Panc1 (cell line): ENCODE data around the gene SAMD14. TPM values are rescaled to one million over a fixed set of nuclear protein-coding genes. Genes with fewer than 3 reads are reported as not detected.

Source experiments
- ATAC-seq: fragments of 200-7000 bp; cut with Tn5 transposase; 2 replicates; pipeline ENCODE4 v1.9.1; 2020; ENCODE audit warnings: mild to moderate bottlenecking, moderate library complexity
- BruUV-seq: library from RNA; stranded (reverse); fragments of 400-500 nt; replicated peaks from 2 replicates; lab custom pipeline; 2021; lab: Mats Ljungman, UMichigan
- CTCF ChIA-PET: fragments of 300-600 bp; sonication (Branson Sonifier 250); formaldehyde crosslinking; loops from one replicate; lab custom pipeline; 2022; ENCODE audit warnings: antibody characterized with exemption; lab: Charles Lee
- POLR2A ChIA-PET: fragments of 300-600 bp; sonication (Branson Sonifier 250); formaldehyde crosslinking; loops from one replicate; lab custom pipeline; 2022; ENCODE audit warnings: antibody characterized with exemption; lab: Charles Lee
- DNase-seq: peaks from one replicate; pipeline ENCODE4 v3.0.0-alpha.2; 2010; ENCODE audit warnings: low read depth, low spot score
- H3K27ac ChIP-seq: 2 replicates; pipeline ENCODE4 v1.5.1; 2011; ENCODE audit warnings: mild to moderate bottlenecking, low read length, inconsistent platforms
- H3K27me3 ChIP-seq: fragments of 200-500 bp; sonication (Bioruptor generic); 2 replicates; pipeline ENCODE4 v1.6.0; 2014; ENCODE audit warnings: low read length, inconsistent platforms; ENCODE audit not compliant: control insufficient read depth, insufficient read depth
- H3K36me3 ChIP-seq: fragments of 200-500 bp; sonication (Bioruptor generic); 2 replicates; pipeline ENCODE4 v1.5.1; 2014; ENCODE audit warnings: inconsistent platforms, mild to moderate bottlenecking, low read length, moderate library complexity; ENCODE audit not compliant: control insufficient read depth, insufficient read depth
- H3K4me1 ChIP-seq: 2 replicates; pipeline ENCODE4 v1.5.1; 2011; ENCODE audit warnings: inconsistent platforms, mild to moderate bottlenecking, low read length, moderate library complexity; ENCODE audit not compliant: control insufficient read depth, insufficient read depth
- H3K4me3 ChIP-seq, 2 experiments: 2 replicates each; pipeline ENCODE4 v1.5.1; 2011 to 2012; ENCODE audit warnings: low read depth in 2 of 2, low read length in 2 of 2, mild to moderate bottlenecking in 2 of 2, inconsistent platforms in 1 of 2, moderate library complexity in 1 of 2
- H3K9me3 ChIP-seq: fragments of 200-500 bp; sonication (Bioruptor generic); 2 replicates; pipeline ENCODE4 v1.5.1; 2014; ENCODE audit warnings: low read depth, mild to moderate bottlenecking, inconsistent platforms, low read length, moderate library complexity; ENCODE audit not compliant: control insufficient read depth, insufficient read depth
- CTCF ChIP-seq: fragments of 450-650 bp; IDR thresholded peaks from 2 replicates; pipeline ENCODE4 v1.5.1; 2017; ENCODE audit warnings: mild to moderate bottlenecking
- POLR2AphosphoS5 ChIP-seq: IDR thresholded peaks from 2 replicates; pipeline ENCODE4 v1.6.1; 2012; ENCODE audit warnings: mild to moderate bottlenecking, low read depth, low read length, moderate library complexity
- REST ChIP-seq, 2 experiments: IDR thresholded peaks; 2 replicates each; pipeline ENCODE4 v1.6.1; 2011 to 2012; ENCODE audit warnings: low read depth in 2 of 2, control low read depth in 1 of 2, low read length in 1 of 2, mild to moderate bottlenecking in 1 of 2, moderate library complexity in 1 of 2; ENCODE audit not compliant: insufficient read depth in 1 of 2
- SIN3A ChIP-seq: IDR thresholded peaks from 2 replicates; pipeline ENCODE4 v1.6.1; 2012; ENCODE audit warnings: low read depth, mild to moderate bottlenecking, low read length, moderate library complexity, borderline replicate concordance; ENCODE audit not compliant: insufficient read depth
- TCF7L2 ChIP-seq: IDR thresholded peaks from 2 replicates; pipeline ENCODE4 v1.6.1; 2011; ENCODE audit warnings: mild to moderate bottlenecking, low read depth, low read length, inconsistent platforms
- in situ Hi-C: cut with HindIII; loops from 2 replicates; pipeline ENCODE4 v1.10.0; 2016; ENCODE audit warnings: low sequenced_read_pairs, low pct_unique_long_range_greater_than_20kb
- intact Hi-C: fragments of 100-400 bp; cut with micrococcal nuclease; formaldehyde crosslinking; loops from one replicate; pipeline ENCODE4 v1.10.0; 2022; ENCODE audit not compliant: unreplicated experiment
- total RNA-seq: library from RNA; stranded (reverse); gene quantifications from one replicate; pipeline ENCODE4 v1.2.1, GENCODE V29; 2021; ENCODE audit not compliant: unreplicated experiment

The SAMD14 gene
- total RNA-seq, 1 experiment from 2014 or later, result 6.9 TPM

- POLR2A ChIA-PET, result no interaction called here
- ATAC-seq, result no peak
- peaks cover 21% of the 10 kb centered on the region for H3K36me3 ChIP-seq
Measured at GRCh38 chr17:50137042-50137441, 7.1 kb upstream of the SAMD14 start.

GRCh38 chr17:50136096-50136687, 6.2 kb upstream of the SAMD14 start:
- H3K4me1 ChIP-seq, result peaks cover 19% of the 10 kb centered on the region
- TF ChIP-seq REST (IDR thresholded peaks at IDR 0.05; ENCODE audit: insufficient read depth in 1 of 2, low read depth in 2 of 2, low read length in 1 of 2), result no peak
- no peak for TF ChIP-seq TCF7L2
- no peak for TF ChIP-seq CTCF
- TF ChIP-seq POLR2AphosphoS5, result no peak
- TF ChIP-seq SIN3A, result no peak
- no peak for DNase-seq
- no peaks in the 10 kb centered on the region for H3K27me3 ChIP-seq
- no peaks in the 10 kb centered on the region for H3K9me3 ChIP-seq
- intact Hi-C loops, result no loop called here
- H3K4me3 ChIP-seq, result no peak overlapping the region
- in situ Hi-C loops, result no loop called here
- ATAC-seq, result no peak
- no peak overlapping the region for H3K27ac ChIP-seq
- H3K36me3 ChIP-seq, result peaks cover 21% of the 10 kb centered on the region
- ChIA-PET POLR2A (no interaction called here), CTCF (no interaction called here)
- no TSS peak for BruUV-seq

More at GRCh38 chr17:50137042-50137441, 7.1 kb upstream of the SAMD14 start:
- Histone ChIP-seq H3K4me1 (peaks cover 19% of the 10 kb centered on the region), H3K27ac (no peak overlapping the region), H3K9me3 (no peaks in the 10 kb centered on the region), H3K27me3 (no peaks in the 10 kb centered on the region), H3K4me3 (no peak overlapping the region)
- CTCF ChIA-PET, result no interaction called here
- no TSS peak for BruUV-seq
- DNase-seq, result no peak
- in situ Hi-C loops, result no loop called here
- TF ChIP-seq REST (IDR thresholded peaks at IDR 0.05; ENCODE audit: insufficient read depth in 1 of 2, low read depth in 2 of 2, low read length in 1 of 2) (no peak), SIN3A (no peak), CTCF (no peak), TCF7L2 (no peak), POLR2AphosphoS5 (no peak)
- intact Hi-C loops, result no loop called here
